GM12875 (cell line): ENCODE results near the gene PALLD.

Experiments
- H3K4me3 ChIP-seq: one replicate; pipeline ENCODE4 v1.5.1; 2011; ENCODE audit warnings: low read depth, low read length, control low read depth
- TF ChIP-seq, protein P1 (sequence below): IDR thresholded peaks from 2 replicates; pipeline ENCODE4 v1.5.1; 2011; ENCODE audit warnings: low read depth, mild to moderate bottlenecking, control low read depth, inconsistent platforms, low read length, moderate library complexity, borderline replicate concordance; ENCODE audit not compliant: insufficient read depth

The PALLD gene

DNA sequence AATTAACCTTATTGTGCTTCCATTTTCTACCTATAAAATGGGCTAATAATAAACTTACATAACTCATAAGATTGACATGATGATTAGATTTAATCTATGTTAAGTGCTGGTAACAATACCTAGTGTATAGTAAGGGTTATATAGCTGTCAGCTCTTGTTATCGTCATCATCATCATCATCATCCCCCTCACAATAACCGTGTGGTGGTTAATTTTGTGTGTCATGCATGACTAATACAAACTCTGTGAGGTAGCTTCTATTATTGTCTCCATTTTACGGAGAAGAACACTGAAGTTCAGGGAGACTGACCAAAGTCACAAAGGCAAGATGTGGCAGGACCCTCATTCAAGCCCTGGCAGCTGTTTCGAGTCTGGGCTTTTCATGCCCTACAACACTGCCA, 211.3 kb downstream of the PALLD start:
- TF ChIP-seq, protein P1, sequence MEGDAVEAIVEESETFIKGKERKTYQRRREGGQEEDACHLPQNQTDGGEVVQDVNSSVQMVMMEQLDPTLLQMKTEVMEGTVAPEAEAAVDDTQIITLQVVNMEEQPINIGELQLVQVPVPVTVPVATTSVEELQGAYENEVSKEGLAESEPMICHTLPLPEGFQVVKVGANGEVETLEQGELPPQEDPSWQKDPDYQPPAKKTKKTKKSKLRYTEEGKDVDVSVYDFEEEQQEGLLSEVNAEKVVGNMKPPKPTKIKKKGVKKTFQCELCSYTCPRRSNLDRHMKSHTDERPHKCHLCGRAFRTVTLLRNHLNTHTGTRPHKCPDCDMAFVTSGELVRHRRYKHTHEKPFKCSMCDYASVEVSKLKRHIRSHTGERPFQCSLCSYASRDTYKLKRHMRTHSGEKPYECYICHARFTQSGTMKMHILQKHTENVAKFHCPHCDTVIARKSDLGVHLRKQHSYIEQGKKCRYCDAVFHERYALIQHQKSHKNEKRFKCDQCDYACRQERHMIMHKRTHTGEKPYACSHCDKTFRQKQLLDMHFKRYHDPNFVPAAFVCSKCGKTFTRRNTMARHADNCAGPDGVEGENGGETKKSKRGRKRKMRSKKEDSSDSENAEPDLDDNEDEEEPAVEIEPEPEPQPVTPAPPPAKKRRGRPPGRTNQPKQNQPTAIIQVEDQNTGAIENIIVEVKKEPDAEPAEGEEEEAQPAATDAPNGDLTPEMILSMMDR: no peak
- H3K4me3 ChIP-seq: no peak overlapping the region

DNA sequence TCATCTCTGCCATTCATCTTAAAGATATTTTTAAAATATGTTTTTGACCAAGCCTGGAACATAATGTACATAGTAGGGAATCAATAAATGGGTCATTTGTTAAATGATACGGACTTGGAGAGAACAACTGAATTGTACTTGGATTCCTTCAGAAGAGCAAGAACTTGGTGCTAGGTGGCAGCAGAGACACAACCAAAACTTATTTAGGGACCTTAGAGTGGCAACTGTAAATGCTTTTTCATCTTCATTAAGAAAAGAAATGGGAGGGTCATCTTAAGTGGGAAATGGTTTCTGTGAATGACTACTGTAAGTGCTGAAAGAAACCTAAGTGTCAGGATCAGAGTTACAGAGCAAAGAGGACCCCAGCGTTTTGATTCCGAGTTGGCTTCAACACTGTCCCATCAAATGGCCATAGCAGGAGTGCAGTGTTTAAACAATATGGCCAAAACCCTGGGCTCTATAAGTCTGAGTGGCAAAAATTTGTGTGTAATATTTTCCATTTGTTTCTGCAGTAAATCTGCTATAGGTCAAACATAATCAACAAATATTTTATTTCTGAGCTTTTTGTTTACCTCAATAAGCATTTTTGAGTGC, 213.6 kb downstream of the PALLD start:
- TF ChIP-seq, protein P1: 0 out of 2 replicates have a peak, but pooled peaks have one; percentile 6
- no peak overlapping the region for H3K4me3 ChIP-seq

DNA sequence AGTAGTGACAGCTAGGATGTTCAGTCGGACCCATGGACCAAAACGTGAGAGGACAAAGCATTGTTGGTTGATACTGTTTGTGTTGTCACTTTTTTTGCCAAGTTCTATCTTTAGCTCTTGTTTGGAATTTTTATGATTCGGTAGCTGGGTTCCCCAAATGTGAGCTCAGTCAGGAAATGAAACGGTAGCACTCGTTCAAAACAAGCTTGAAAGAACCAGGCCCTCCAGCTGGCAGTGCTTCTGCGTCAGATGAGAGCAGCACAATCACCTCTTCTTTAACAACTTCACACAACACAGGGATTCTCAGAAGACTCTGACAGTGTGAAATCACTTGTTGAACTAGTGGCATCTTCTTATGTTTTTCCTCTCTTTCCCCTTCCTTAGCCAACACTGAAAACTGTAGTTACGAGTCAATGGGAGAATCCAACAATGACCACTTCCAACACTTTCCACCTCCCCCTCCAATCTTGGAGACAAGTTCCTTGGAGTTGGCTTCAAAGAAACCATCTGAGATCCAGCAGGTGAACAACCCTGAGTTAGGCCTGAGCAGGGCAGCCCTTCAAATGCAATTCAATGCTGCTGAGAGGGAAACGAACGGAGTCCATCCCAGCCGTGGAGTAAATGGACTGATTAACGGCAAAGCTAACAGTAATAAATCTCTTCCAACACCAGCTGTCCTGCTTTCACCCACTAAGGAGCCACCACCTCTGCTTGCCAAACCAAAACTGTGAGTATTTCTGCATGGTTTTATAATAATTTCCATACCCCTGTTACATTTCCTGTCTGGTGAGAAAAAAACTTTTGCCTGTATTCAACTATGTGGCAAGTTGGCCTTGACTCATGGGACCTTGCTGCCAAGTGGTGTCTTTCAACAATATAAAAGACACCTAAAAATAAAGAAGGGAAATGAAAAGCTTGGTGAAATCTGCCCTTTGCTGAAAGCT, 214.6 kb downstream of the PALLD start:
- TF ChIP-seq, protein P1: no peak

GRCh38 chr4:168712316-168712890, 215.6 kb downstream of the PALLD start:
- H3K4me3 ChIP-seq: no peak overlapping the region
- TF ChIP-seq, protein P1: no peak

More for the DNA sequence above, 214.6 kb downstream of the PALLD start:
- no peak overlapping the region for H3K4me3 ChIP-seq

GRCh38 chr4:168713253-168713652, 216.4 kb downstream of the PALLD start:
- H3K4me3 ChIP-seq: no peak overlapping the region
- TF ChIP-seq, protein P1: no peak

DNA sequence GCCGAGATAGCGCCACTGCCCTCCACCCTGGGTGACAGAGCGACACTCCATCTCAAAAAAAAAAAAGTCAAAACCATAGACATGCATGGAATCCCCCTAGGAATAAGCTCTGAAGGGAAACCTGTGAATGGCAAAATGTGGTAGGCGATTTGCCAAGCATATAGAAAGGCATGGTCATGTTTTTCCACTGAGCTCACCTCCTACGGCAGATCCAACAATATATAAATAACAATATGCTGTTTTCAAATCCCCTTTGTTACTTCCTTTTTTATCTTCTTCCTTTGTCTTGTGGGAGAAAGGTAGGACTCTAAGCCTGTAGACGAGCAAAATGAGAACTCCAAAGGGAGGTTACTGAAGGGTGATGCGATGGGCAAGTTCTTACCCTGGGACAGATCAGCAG, 219.0 kb downstream of the PALLD start:
- TF ChIP-seq, protein P1: no peak
- H3K4me3 ChIP-seq: no peak overlapping the region
